ENCODE data around the gene GEMIN2.
"Not testable (repeated sequence)": the region's sequence is repeated elsewhere in the genome, so short reads cannot be mapped to it uniquely, and the experiment has no call there.

The GEMIN2 gene

DNA sequence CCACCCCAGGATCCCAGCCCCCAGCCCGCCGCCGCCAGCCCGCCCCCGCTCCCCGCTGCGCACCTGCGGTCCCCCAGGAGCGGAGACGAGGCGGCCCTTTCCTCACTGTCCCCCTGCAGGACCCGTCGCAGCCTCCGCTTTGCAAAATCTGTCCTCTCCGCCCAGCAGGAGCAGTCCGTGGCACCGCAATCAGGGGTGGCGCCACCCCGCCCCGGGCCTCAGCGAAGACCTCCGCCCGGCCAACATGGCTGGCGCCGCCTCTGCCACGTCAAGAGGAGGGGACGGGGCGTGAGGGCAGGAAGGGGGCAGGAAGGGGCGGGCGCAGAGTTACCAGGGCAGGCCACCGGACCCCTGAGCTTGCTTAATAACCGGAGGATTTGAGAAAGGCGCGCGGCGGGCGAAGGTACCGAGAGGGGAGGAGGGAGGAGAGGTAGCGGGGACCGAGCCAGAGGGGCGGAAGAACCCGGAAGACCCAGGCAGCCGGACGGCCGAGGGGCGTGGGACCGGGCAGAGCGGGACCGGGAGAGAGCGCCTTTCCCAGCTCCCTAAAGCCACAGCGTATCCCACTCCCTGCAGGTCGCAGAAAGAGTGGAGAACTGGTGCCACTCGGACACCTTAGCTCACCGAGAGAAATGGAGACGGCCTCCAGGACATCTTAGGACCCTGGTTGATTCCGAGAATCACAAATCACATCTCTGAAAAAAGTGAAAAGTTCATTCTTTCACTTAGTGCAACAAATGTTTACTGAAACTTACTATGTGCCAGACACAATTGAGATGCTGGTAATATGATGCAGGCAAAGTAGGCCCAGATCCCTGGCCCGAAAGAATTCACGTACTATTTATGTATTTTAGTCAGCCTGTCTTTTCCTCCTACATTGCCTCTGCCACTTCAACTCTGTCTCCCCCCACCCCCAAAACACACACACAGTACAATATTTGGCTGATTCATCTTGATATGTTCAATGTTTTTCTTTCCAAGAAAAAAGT, 10.9 kb upstream of the GEMIN2 start, which contains the start of gene SEC23A:
Gene SEC23A (minus strand): TSS at position 267 of the 989 bp plus-strand sequence. CDS start 7,117 bp downstream, outside the sequence.
- peaks cover 3% of the 10 kb centered on the region for H3K36me3 Mint-ChIP-seq
- H3K27me3 Mint-ChIP-seq: no peaks in the 10 kb centered on the region
- H3K9me3 Mint-ChIP-seq: no peaks in the 10 kb centered on the region
- H3K4me1 Mint-ChIP-seq: peaks cover 47% of the 10 kb centered on the region
- H3K4me3 Mint-ChIP-seq: peak within 1 kb of the TSS; percentile 93
- H3K27ac Mint-ChIP-seq: peak within 1 kb of the TSS; percentile 97

DNA sequence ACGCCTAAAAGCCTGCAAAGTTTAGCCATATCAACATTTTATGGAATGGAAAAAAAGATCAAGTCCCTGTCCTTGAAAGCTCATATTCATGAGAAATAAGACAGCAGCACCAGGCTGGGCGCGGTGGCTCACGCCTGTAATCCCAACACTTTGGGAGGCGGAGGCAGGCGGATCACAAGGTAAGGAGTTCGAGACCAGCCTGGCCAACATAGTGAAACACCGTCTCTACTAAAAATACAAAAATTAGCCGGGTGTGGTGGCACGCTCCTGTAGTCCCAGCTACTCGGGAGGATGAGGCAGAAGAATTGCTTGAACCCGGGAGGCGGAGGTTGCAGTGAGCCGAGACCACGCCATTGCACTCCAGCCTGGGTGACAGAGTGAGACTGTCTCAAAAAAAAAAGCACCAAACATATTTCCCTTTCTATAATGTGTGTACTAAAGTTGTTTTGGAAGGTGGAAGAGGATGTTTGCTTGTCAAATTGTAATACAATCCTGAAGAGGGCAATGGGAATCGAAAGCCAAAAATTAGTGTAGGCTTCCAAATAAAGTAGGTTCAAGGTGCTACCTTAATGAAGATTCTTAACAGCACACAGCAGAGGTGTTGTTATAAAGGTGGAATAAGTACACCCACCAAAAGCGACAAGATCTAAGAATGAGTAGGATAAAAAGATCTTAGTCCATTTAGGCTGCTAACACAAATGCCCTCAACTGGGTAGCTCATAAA, 9.9 kb upstream of the GEMIN2 start:
- H3K27ac Mint-ChIP-seq: peak overlapping the region; percentile 97
- not testable (repeated sequence) for H3K9me3 Mint-ChIP-seq, H3K27me3 Mint-ChIP-seq, H3K36me3 Mint-ChIP-seq
- peaks cover 45% of the 10 kb centered on the region for H3K4me1 Mint-ChIP-seq
- H3K4me3 Mint-ChIP-seq: peak overlapping the region; percentile 93

DNA sequence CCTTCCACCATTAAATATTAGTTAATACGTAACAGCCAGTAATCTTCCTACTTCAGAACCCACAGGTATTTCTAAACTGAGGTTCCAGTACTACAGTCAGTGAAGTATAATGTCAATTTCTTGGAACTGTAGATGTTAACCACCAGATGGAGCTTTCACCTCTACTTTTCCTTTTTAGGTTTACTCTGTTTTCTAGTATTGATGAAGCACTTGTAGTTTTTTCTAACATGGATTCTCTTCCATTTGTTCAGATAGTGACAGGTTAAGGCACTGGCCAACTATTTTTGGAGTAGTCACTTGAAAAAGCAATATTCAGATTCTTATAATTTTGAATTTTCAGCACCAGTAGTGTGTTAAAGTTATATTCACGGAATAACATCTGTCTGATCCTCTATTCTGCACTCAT, 6.5 kb upstream of the GEMIN2 start:
- peaks cover 21% of the 10 kb centered on the region for H3K4me1 Mint-ChIP-seq
- no peak overlapping the region for H3K27ac Mint-ChIP-seq
- H3K4me3 Mint-ChIP-seq: no peak overlapping the region
- H3K9me3 Mint-ChIP-seq: no peaks in the 10 kb centered on the region
- H3K36me3 Mint-ChIP-seq: no peaks in the 10 kb centered on the region
- H3K27me3 Mint-ChIP-seq: no peaks in the 10 kb centered on the region

DNA sequence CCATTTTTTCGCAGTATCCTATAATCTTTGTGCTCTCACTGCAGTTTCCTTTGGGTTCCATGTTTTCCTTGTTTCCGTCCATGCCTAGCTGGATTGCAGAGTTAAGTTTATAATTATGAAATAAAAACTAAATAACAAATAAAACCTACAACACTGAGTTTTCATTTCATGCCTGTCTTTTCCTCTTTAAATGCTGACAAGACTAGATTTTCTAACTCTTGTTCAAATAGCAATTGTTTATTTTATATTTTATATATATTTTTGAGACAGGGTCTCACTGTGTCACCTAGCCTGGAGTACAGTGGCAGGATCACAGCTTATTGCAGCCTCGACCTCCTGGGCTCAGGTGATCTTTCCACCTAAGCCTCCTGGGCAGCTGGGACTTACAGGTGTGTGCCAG, 5.3 kb upstream of the GEMIN2 start:
- Mint-ChIP-seq H3K4me3 (no peak overlapping the region), H3K27me3 (no peaks in the 10 kb centered on the region), H3K9me3 (no peaks in the 10 kb centered on the region), H3K4me1 (peaks cover 21% of the 10 kb centered on the region), H3K27ac (no peak overlapping the region), H3K36me3 (no peaks in the 10 kb centered on the region)

DNA sequence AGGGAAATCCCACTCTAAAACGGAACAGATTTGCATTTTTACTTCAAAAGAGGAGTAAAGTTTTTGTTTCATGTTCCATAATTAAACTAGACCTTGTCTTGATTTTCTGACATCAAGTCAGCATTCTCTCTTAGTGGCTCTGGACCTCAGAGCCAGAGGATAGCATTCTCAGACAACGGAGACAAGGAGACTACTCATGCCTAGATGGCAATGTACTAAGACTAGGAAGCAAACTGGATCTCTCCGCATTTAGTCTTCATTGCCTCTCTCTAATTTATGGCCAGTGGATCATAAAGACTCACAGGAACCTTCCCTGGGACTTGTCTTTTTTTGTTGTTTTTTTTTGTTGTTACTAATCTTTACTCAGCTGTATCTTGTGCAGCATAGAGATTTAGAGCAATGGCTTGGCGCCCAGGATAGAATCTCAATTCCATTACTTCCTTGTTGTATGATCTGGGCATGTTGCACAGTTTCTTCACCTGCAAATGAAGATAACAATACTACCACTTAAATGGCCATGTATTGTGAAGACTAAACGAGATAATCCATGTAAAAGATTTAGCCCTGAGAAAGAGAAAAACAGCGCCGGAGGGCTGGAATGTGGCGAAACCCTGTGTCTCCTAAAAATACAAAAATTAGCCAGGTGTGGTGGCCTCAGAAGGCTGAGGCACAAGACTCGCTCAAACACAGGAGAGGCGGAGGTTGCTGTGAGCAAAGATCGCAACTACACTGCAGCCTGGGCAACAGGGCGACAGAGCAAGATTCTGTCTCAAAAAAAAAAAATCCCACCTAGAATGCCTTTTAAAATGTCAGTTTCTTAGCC, 4.0 kb upstream of the GEMIN2 start:
- Mint-ChIP-seq H3K4me3 (no peak overlapping the region), H3K27me3 (no peaks in the 10 kb centered on the region), H3K27ac (no peak overlapping the region), H3K4me1 (peaks cover 21% of the 10 kb centered on the region), H3K36me3 (no peaks in the 10 kb centered on the region), H3K9me3 (no peaks in the 10 kb centered on the region)

DNA sequence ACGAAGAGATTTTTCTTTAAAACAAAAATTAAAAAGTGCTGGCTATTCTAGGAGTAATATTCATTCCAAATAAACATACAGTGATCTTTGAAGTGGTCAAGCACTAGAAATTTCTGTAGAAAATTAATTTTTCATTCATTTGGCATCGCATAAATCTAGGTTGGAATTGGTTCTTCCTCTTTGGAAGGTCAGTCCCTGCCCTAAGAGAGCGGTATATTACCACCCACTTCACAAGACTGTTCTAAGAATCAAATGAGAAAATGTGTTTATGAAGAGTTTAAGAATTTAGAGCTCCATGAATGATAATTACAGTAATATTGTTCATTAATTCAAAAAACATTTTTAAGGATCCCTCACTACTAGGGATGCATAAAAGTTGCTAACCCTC, 444 bp upstream of the GEMIN2 start:
- Mint-ChIP-seq H3K36me3 (no peaks in the 10 kb centered on the region), H3K4me1 (peaks cover 20% of the 10 kb centered on the region), H3K4me3 (peak overlapping the region; percentile 94), H3K27ac (peak overlapping the region; percentile 93), H3K9me3 (no peaks in the 10 kb centered on the region), H3K27me3 (no peaks in the 10 kb centered on the region)

DNA sequence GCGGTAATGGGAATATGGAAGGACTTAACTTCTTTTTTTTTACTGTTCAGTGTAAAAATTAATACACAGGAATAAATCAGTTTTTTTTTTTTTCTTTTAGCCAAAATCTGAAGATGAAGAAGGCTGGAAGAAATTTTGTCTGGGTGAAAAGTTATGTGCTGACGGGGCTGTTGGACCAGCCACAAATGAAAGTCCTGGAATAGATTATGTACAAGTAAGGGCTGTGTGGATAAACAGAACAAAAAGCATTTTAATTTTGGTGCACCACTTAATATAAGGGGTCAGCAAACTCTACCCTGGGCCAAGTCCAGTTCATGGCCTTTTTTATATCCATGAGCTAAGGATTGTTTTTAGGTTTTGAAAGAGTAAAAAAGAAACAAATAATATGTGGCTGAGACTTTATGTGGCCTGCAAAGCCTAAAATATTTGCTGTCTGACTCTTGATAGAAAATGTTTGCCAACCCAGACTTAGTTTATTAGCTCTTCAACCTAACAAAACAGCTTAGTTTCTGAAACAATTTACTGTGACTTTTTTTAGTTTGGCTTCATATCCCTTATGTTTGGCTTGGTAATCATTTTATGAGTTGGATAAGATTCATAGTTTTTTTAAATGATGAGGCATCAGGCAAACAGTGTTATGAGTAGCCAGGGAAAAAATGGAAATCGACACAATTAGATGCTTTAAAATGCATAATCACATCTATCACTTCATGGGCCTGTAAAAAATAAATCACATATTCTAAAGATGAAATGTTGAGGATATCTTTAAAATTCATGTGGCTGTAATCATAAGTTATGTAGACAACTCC, 8.4 kb downstream of the GEMIN2 start:
- H3K36me3 Mint-ChIP-seq: peaks cover 12% of the 10 kb centered on the region

DNA sequence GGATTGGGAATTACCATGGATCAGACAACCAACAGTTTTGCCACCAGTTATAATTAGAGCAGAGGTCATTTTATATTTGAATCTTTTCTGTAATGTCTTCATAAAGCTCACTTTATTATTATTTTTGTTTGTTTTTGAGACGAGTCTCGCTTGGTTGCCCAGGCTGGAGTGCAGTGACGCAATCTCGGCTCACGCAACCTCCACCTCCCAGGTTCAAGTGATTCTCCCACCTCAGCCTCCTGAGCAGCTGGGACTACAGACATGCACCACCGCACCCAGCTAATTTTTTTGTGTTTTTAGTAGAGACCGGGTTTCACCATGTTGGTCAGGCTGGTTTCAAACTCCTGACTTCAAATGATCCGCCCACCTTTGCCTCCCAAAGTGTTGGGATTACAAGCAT, 23.7 kb downstream of the GEMIN2 start:
- H3K36me3 Mint-ChIP-seq, H3K27ac Mint-ChIP-seq: not testable (repeated sequence)

More for the DNA sequence above, 8.4 kb downstream of the GEMIN2 start:
- Mint-ChIP-seq H3K4me3 (no peak overlapping the region), H3K9me3 (no peaks in the 10 kb centered on the region), H3K27me3 (no peaks in the 10 kb centered on the region), H3K4me1 (no peaks in the 10 kb centered on the region), H3K27ac (no peak overlapping the region)

DNA sequence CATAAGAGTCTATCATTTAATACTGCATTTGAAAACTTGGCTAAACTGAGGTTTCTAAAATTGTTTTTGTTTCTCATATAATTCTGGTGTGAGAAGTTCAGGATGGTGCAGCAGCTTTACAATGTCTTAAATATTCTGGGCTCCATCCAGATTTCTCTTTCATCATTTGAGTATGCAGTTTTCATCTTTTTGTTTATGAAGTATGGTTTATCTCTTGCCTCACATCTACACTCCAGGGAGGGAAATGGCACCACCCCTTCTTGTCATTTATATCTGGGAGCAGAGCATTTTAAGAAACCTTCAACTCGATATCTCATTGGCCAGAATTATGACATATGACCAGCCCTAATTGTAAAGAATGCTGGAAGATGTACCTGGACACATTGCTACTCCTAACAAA, 24.3 kb downstream of the GEMIN2 start:
- Mint-ChIP-seq H3K36me3 (peaks cover 11% of the 10 kb centered on the region), H3K27me3 (no peaks in the 10 kb centered on the region), H3K4me3 (no peak overlapping the region), H3K9me3 (no peaks in the 10 kb centered on the region), H3K27ac (peak overlapping the region; percentile 67), H3K4me1 (no peaks in the 10 kb centered on the region)

More for the DNA sequence above, 23.7 kb downstream of the GEMIN2 start:
- not testable (repeated sequence) for H3K4me1 Mint-ChIP-seq, H3K9me3 Mint-ChIP-seq, H3K4me3 Mint-ChIP-seq, H3K27me3 Mint-ChIP-seq

DNA sequence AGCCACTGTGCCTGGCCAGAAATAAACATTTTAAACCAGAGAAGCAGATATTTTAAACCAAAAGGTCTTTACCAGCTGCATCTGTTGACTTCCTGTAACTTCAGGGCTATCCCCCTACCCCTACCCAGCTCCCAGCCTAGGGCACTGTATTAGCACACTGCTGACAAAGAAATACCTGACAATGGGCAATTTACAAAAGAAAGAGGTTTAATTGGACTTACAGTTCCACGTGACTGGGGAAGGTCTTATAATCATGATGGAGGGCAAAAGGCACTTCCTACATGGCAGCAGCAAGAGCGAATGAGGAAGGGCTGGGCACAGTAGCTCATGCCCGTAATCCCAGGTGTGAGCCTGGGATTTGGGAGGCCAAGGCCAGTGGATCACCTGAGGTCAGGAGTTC, 26.0 kb downstream of the GEMIN2 start:
- Mint-ChIP-seq H3K36me3 (peaks cover 10% of the 10 kb centered on the region), H3K4me1 (no peaks in the 10 kb centered on the region)

DNA sequence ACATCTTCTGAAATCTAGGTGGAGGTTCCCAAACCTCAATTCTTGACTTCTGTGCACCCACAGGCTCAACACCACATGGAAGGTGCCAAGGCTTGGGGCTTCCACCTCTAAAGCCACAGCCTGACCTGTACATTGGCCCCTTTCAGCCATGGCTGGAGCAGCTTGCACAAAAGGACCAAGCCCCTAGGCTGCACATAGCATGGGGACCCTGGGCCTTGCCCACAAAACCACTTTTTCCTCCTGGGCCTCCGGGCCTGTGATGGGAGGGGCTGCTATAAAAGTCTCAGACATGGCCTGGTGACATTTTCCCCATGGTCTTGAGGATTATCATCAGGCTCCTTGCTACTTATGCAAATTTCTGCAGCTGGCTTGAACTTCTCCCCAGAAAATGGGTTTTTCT, 27.5 kb downstream of the GEMIN2 start:
- H3K9me3 Mint-ChIP-seq, H3K27me3 Mint-ChIP-seq, H3K4me1 Mint-ChIP-seq, H3K27ac Mint-ChIP-seq, H3K4me3 Mint-ChIP-seq: not testable (repeated sequence)
- peaks cover 10% of the 10 kb centered on the region for H3K36me3 Mint-ChIP-seq

More for the DNA sequence above, 26.0 kb downstream of the GEMIN2 start:
- no peaks in the 10 kb centered on the region for H3K27me3 Mint-ChIP-seq
- no peak overlapping the region for H3K27ac Mint-ChIP-seq
- H3K9me3 Mint-ChIP-seq: no peaks in the 10 kb centered on the region
- no peak overlapping the region for H3K4me3 Mint-ChIP-seq

DNA sequence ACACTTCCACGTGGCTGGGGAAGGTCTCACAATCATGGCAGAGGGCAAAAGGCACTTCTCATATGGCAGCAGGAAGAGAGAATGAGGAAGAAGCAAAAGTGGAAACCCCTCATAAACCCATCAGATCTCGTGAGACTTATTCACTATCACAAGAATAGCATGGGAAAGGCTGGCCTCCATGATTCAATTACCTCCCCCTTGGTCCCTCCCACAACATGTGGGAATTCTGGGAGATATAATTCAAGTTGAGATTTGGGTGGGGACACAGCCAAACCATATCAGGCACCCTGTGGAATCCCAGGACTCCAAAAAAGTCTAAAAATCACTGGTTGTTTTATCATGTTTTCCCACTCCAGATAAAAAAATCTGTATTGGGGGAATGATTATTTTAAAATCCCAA, 29.1 kb downstream of the GEMIN2 start:
- not testable (repeated sequence) for H3K27me3 Mint-ChIP-seq, H3K9me3 Mint-ChIP-seq, H3K27ac Mint-ChIP-seq, H3K4me3 Mint-ChIP-seq, H3K4me1 Mint-ChIP-seq
- H3K36me3 Mint-ChIP-seq: peaks cover 20% of the 10 kb centered on the region

DNA sequence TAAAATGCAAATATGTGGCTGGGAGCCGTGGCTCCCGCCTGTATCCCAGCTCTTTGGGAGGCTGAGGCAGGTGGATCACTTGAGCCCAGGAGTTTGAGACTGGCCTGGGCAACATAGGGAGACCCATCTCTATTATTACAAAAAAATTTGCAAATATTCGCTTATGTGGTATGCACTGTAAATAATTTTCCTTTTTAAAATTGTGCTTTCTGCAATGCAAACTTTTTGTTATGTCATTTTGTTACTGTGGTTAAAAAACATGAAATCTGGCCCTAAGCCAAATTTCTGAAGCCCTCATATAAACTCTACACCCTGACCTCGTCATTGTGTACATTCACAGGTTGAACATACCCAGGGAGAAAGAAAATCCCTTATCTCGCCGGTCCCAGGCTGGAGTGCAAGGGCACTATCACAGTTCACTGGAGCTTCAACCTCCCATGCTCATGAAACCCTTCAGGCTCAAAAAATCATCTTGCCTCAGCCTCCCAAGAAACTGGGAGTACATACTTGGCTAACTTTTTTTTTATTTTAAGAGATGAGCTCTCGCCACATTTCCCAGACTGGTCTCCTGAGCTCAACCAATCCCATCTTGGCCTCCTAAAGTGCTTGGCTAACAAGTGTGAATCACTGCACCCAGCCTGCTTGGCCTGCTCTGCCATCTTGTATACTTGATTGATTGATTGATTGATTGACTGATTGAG, 31.3 kb downstream of the GEMIN2 start:
- Mint-ChIP-seq H3K4me1 (no peaks in the 10 kb centered on the region), H3K27ac (no peak overlapping the region), H3K9me3 (no peaks in the 10 kb centered on the region), H3K36me3 (peaks cover 28% of the 10 kb centered on the region), H3K4me3 (no peak overlapping the region), H3K27me3 (no peaks in the 10 kb centered on the region)

DNA sequence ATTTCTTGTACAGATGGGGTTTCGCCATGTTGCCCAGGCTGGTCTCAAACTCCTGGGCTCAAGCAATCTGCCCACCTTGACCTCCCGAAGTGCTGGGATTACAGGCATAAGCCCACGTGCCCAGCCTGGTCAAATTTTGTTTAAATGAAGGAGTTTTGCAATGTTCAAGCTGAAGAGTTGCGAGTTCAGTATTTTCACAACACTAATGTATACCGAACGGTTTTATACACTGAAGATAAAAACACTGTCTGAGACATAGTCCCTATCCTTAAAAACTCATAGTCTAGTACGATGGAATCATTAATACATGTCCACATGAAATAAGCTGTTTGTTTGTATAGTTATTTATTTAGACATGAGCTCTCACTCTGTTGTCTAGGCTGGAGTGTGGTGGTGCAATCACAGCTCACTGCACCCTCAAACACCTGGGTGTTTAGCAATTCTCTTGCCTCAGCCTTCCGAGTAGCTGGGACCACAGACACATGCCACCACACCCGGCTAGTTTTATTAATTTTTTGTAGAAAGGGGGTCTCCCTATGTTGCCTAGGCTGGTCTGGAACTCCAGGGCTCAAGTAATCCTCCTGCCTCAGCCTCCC, 40.6 kb downstream of the GEMIN2 start:
- Mint-ChIP-seq H3K36me3 (peaks cover 11% of the 10 kb centered on the region), H3K27ac (no peak overlapping the region), H3K4me3 (no peak overlapping the region), H3K27me3 (no peaks in the 10 kb centered on the region), H3K4me1 (no peaks in the 10 kb centered on the region), H3K9me3 (no peaks in the 10 kb centered on the region)
